A549 (cell line): ENCODE measurements around the gene NKX3-2. TPM values are rescaled to one million over a fixed set of nuclear protein-coding genes. Genes with fewer than 3 reads are reported as not detected.

Source experiments
- ATAC-seq, 2 experiments: fragments of 200-7000 bp in 1 of 2; fragments of >200 bp in 1 of 2; cut with Nextera tagmentation in 1 of 2; cut with Tn5 transposase in 1 of 2; 3 replicates each; pipeline versions ENCODE4 v1.8.0 to v1.9.1; 2018 to 2020; ENCODE audit warnings: mild to moderate bottlenecking in 1 of 2, moderate library complexity in 1 of 2
- CTCF ChIA-PET: fragments of 300-600 bp; sonication (Branson Sonifier 250); formaldehyde crosslinking; extraction: SDS; loops from one replicate; lab custom pipeline; 2021; ENCODE audit warnings: antibody characterized with exemption, inconsistent platforms; lab: Yijun Ruan, JAX
- POLR2A ChIA-PET: fragments of 350-600 bp; formaldehyde crosslinking; extraction: SDS; loops from one replicate; lab custom pipeline; 2021; ENCODE audit warnings: antibody characterized with exemption, inconsistent platforms; lab: Yijun Ruan, JAX
- DNase-seq, 2 experiments: peaks; one replicate each; pipeline versions ENCODE4 v3.0.0 to v3.0.0-alpha.2; 2011 to 2016; ENCODE audit warnings: low read depth in 1 of 2, low spot score in 1 of 2
- FAIRE-seq: peaks from 2 replicates; lab custom pipeline; 2011; peaks lifted over from hg19 to GRCh38; lab: Jason Lieb, UNC
- H3K27ac ChIP-seq, 2 experiments: fragments of >200 bp; sonication (Bioruptor Twin); formaldehyde crosslinking; 3 replicates each; pipeline ENCODE4 v1.5.1; 2016 to 2017
- H3K4me1 ChIP-seq: fragments of >200 bp; sonication (Bioruptor Twin); formaldehyde crosslinking; 3 replicates; pipeline ENCODE4 v1.6.1; 2016
- H3K4me2 ChIP-seq: fragments of >200 bp; sonication (Bioruptor Twin); formaldehyde crosslinking; 3 replicates; pipeline ENCODE4 v1.6.1; 2016
- H3K4me3 ChIP-seq: fragments of >200 bp; sonication (Bioruptor Twin); formaldehyde crosslinking; 3 replicates; pipeline ENCODE4 v1.5.1; 2016
- H3K9me3 ChIP-seq: fragments of >200 bp; sonication (Bioruptor Twin); formaldehyde crosslinking; 3 replicates; pipeline ENCODE4 v1.6.1; 2016
- BHLHE40 ChIP-seq: IDR thresholded peaks from 2 replicates; pipeline ENCODE4 v1.6.1; 2012; ENCODE audit warnings: low read depth, low read length, inconsistent platforms
- CBX2 ChIP-seq: fragments of 200-600 bp; sonication (generic); IDR thresholded peaks from 2 replicates; pipeline ENCODE4 v1.6.1; 2016; ENCODE audit warnings: low read depth, mild to moderate bottlenecking, borderline replicate concordance
- CHD2 ChIP-seq: fragments of 150-350 bp; IDR thresholded peaks from 2 replicates; pipeline ENCODE4 v1.6.1; 2014; ENCODE audit warnings: low read length; ENCODE audit not compliant: partially characterized antibody
- EHMT2 ChIP-seq: fragments of 200-600 bp; sonication (generic); IDR thresholded peaks from 2 replicates; pipeline ENCODE4 v1.6.1; 2016; ENCODE audit warnings: antibody characterized with exemption, low read depth, mild to moderate bottlenecking, moderate library complexity
- EP300 ChIP-seq, 2 experiments: fragments of >200 bp; sonication (Bioruptor Twin); formaldehyde crosslinking; IDR thresholded peaks; 2 replicates in 1 of 2; 3 replicates in 1 of 2; pipeline ENCODE4 v1.6.1; 2016 to 2017
- ESRRA ChIP-seq: fragments of 150-350 bp; IDR thresholded peaks from 2 replicates; pipeline ENCODE4 v1.6.1; 2014; ENCODE audit warnings: mild to moderate bottlenecking, low read length, borderline replicate concordance
- FOSL2 ChIP-seq, 2 experiments: fragments of 450-650 bp in 1 of 2; fragments of >200 bp in 1 of 2; sonication (Bioruptor Twin) in 1 of 2; formaldehyde crosslinking; IDR thresholded peaks; 2 replicates each; pipeline versions ENCODE4 v1.5.0 to v1.6.1; 2016 to 2020; ENCODE audit warnings: mild to moderate bottlenecking in 1 of 2, moderate library complexity in 1 of 2
- FOXS1 ChIP-seq: fragments of 250-450 bp; sonication (Bioruptor Pico); IDR thresholded peaks from 2 replicates; pipeline ENCODE4 v1.5.0; 2020; ENCODE audit warnings: mild to moderate bottlenecking, moderate library complexity
- HDAC2 ChIP-seq: fragments of 200-600 bp; sonication (generic); IDR thresholded peaks from 2 replicates; pipeline ENCODE4 v1.6.1; 2016
- HEYL ChIP-seq: fragments of 250-450 bp; sonication (Bioruptor Pico); IDR thresholded peaks from 2 replicates; pipeline ENCODE4 v1.8.0; 2021; ENCODE audit warnings: mild to moderate bottlenecking, moderate library complexity
- HOXB5 ChIP-seq: fragments of 250-450 bp; sonication (Bioruptor Pico); IDR thresholded peaks from 2 replicates; pipeline ENCODE4 v1.5.0; 2020; ENCODE audit warnings: mild to moderate bottlenecking, moderate library complexity
- JUN ChIP-seq, 2 experiments: fragments of >200 bp; sonication (Bioruptor Twin); formaldehyde crosslinking; IDR thresholded peaks; 2 replicates in 1 of 2; 3 replicates in 1 of 2; pipeline ENCODE4 v1.6.1; 2016 to 2017
- JUNB ChIP-seq: fragments of >200 bp; sonication (Bioruptor Twin); formaldehyde crosslinking; IDR thresholded peaks from 2 replicates; pipeline ENCODE4 v1.6.1; 2016
- MAFK ChIP-seq: fragments of 450-650 bp; IDR thresholded peaks from 2 replicates; pipeline ENCODE4 v1.6.1; 2014; ENCODE audit not compliant: partially characterized antibody
- MAZ ChIP-seq: fragments of 150-350 bp; IDR thresholded peaks from 2 replicates; pipeline ENCODE4 v1.6.1; 2014; ENCODE audit warnings: antibody characterized with exemption, low read depth, low read length, borderline replicate concordance
- MYC ChIP-seq: IDR thresholded peaks from 2 replicates; pipeline ENCODE4 v1.6.1; 2012; ENCODE audit warnings: mild to moderate bottlenecking, inconsistent platforms, low read length, improper control_type of control experiment, borderline replicate concordance
- NPAS2 ChIP-seq: fragments of 250-450 bp; sonication (Bioruptor Pico); IDR thresholded peaks from 2 replicates; pipeline ENCODE4 v1.8.0; 2022; ENCODE audit warnings: mild to moderate bottlenecking, moderate library complexity, borderline replicate concordance
- NR3C1 ChIP-seq: fragments of >200 bp; sonication (Bioruptor Twin); formaldehyde crosslinking; IDR thresholded peaks from 3 replicates; pipeline ENCODE4 v1.6.1; 2017
- RAD21 ChIP-seq, 2 experiments: fragments of >200 bp in 1 of 2; sonication (Bioruptor Twin) in 1 of 2; formaldehyde crosslinking in 1 of 2; IDR thresholded peaks in 1 of 2; conservative IDR thresholded peaks in 1 of 2; 2 replicates in 1 of 2; 3 replicates in 1 of 2; pipeline ENCODE4 v1.6.1; 2012 to 2018; ENCODE audit warnings: inconsistent platforms in 1 of 2
- RFX5 ChIP-seq: fragments of 450-650 bp; IDR thresholded peaks from 2 replicates; pipeline ENCODE4 v1.7.1; 2014; ENCODE audit warnings: antibody characterized with exemption, mild to moderate bottlenecking, moderate library complexity
- RNF2 ChIP-seq: fragments of 200-600 bp; sonication (generic); IDR thresholded peaks from 2 replicates; pipeline ENCODE4 v1.6.1; 2016; ENCODE audit warnings: low read depth, mild to moderate bottlenecking, antibody characterized with exemption, moderate library complexity, borderline replicate concordance
- ZSCAN20 ChIP-seq: fragments of 250-450 bp; sonication (Bioruptor Pico); IDR thresholded peaks from 2 replicates; pipeline ENCODE4 v1.8.0; 2022; ENCODE audit warnings: mild to moderate bottlenecking, moderate library complexity
- WGBS: methylation state at CpG from one replicate; pipeline ENCODE4 v1.1.6; 2017; ENCODE audit errors: missing lambda C conversion rate; 5-methylcytosine and 5-hydroxymethylcytosine counted together
- polyA plus RNA-seq, 4 experiments: library from polyadenylated mRNA; depleted of rRNA in 3 of 4; stranded (reverse); fragments of >200 nt; fragmentation: RNase III in 1 of 4; extraction: RNeasy Plus Mini Kit Qiagen cat#74134 plus additional on column Dnase treatment in 1 of 4; gene quantifications; 2 replicates in 3 of 4; 3 replicates in 1 of 4; pipeline ENCODE4 v1.2.3, GENCODE V29; 2011 to 2017
- TF ChIP-seq, protein P1 (sequence below): fragments of >200 bp; sonication (Bioruptor Twin); formaldehyde crosslinking; IDR thresholded peaks from 3 replicates; pipeline ENCODE4 v1.6.1; 2016
- TF ChIP-seq, protein P2 (sequence below): fragments of 250-450 bp; sonication (Bioruptor Pico); IDR thresholded peaks from 2 replicates; pipeline ENCODE4 v1.5.0; 2021; ENCODE audit warnings: mild to moderate bottlenecking, moderate library complexity, borderline replicate concordance
- TF ChIP-seq, protein P3 (sequence below): fragments of >200 bp; sonication (Bioruptor Twin); formaldehyde crosslinking; IDR thresholded peaks from 2 replicates; pipeline ENCODE4 v1.6.1; 2016
- TF ChIP-seq, protein P4 (sequence below): fragments of 450-650 bp; IDR thresholded peaks from 2 replicates; pipeline ENCODE4 v1.6.1; 2014; ENCODE audit warnings: antibody characterized with exemption

Gene NKX3-2
- polyA plus RNA-seq, 2 of the 4 experiments (the other 2 are of a cell fraction) = 0.06 to 0.44 TPM

DNA sequence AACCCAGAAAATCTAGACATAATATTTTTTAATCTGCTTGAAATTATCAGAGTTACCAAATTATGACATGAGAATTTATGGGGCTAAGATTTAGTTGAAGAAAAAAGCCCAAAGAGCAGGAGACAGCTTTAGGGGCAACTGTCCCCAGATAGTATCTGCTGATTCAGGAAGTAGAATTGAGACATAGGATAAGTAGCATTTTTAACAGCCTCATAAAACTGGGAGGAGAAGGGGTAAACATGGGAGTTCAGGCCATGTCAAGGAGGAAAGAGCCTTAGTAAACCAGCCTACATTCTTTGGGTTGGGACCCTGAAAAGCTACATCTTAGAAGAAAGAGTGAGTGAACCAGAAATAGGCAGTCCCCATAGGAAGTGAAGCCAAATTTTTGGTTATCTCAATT, 50.5 kb downstream of the NKX3-2 start:
- FAIRE-seq (no peak), DNase-seq (no peak), ATAC-seq (no peak)
- no peak overlapping the region for H3K27ac ChIP-seq
- ChIA-PET CTCF (no interaction called here), POLR2A (no interaction called here)
- no peaks in the 10 kb centered on the region for H3K9me3 ChIP-seq
- H3K4me2 ChIP-seq = no peak overlapping the region
- H3K4me1 ChIP-seq = no peaks in the 10 kb centered on the region
- H3K4me3 ChIP-seq = no peak overlapping the region
- TF ChIP-seq JUN (IDR thresholded peaks at IDR 0.05) = no peak
- TF ChIP-seq, protein P1, sequence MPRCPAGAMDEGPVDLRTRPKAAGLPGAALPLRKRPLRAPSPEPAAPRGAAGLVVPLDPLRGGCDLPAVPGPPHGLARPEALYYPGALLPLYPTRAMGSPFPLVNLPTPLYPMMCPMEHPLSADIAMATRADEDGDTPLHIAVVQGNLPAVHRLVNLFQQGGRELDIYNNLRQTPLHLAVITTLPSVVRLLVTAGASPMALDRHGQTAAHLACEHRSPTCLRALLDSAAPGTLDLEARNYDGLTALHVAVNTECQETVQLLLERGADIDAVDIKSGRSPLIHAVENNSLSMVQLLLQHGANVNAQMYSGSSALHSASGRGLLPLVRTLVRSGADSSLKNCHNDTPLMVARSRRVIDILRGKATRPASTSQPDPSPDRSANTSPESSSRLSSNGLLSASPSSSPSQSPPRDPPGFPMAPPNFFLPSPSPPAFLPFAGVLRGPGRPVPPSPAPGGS = no peak
- TF ChIP-seq ZSCAN20 (CRISPR knock-in tag) = no peak
- TF ChIP-seq, protein P2, sequence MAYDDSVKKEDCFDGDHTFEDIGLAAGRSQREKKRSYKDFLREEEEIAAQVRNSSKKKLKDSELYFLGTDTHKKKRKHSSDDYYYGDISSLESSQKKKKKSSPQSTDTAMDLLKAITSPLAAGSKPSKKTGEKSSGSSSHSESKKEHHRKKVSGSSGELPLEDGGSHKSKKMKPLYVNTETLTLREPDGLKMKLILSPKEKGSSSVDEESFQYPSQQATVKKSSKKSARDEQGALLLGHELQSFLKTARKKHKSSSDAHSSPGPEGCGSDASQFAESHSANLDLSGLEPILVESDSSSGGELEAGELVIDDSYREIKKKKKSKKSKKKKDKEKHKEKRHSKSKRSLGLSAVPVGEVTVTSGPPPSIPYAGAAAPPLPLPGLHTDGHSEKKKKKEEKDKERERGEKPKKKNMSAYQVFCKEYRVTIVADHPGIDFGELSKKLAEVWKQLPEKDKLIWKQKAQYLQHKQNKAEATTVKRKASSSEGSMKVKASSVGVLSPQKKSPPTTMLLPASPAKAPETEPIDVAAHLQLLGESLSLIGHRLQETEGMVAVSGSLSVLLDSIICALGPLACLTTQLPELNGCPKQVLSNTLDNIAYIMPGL (CRISPR knock-in tag) = no peak
- TF ChIP-seq CHD2 = no peak
- TF ChIP-seq NPAS2 (CRISPR knock-in tag) = no peak
- no peak for TF ChIP-seq CBX2
- no peak for TF ChIP-seq EP300 (IDR thresholded peaks at IDR 0.05)
- TF ChIP-seq JUNB = no peak

DNA sequence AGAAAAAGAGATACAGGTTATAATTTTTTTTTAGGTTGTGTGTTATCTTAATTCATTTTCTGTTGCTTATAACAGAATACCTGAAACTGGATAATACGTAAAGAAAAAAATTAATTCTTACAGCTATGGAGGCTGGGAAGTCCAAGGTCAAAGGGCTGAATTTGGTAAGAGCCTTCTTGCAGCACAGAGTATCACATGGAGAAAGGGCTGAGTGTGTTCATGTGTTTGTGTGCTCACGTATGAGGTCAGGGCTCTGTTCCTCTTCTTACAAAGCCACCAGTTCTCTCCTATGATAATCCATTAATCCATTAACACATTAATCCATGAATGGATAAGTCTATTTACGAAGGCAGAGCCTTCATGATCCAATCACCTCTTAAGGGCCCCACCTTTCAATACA, 51.6 kb downstream of the NKX3-2 start:
- ATAC-seq (no peak), FAIRE-seq (no peak), DNase-seq (no peak)
- H3K9me3 ChIP-seq = no peaks in the 10 kb centered on the region
- CTCF ChIA-PET = no interaction called here
- H3K4me3 ChIP-seq = no peak overlapping the region
- no peak overlapping the region for H3K27ac ChIP-seq
- WGBS = 53% methylated on average over 3 of the region's 3 CpGs
- POLR2A ChIA-PET = no interaction called here
- TF ChIP-seq HDAC2 (no peak), HOXB5 (no peak), NR3C1 (no peak), HEYL (CRISPR knock-in tag) (no peak), MAFK (no peak), JUNB (no peak), CHD2 (no peak), MYC (no peak), FOXS1 (no peak), MAZ (no peak), ESRRA (no peak), NPAS2 (CRISPR knock-in tag) (no peak), RFX5 (no peak), FOSL2 (IDR thresholded peaks at IDR 0.05) (no peak), FOSL2 (CRISPR knock-in tag; IDR thresholded peaks at IDR 0.05) (no peak), EHMT2 (no peak), RNF2 (no peak), BHLHE40 (no peak), RAD21 (conservative IDR thresholded peaks at IDR 0.05 in 1 of 2, IDR thresholded peaks at IDR 0.05 in 1 of 2) (no peak)
- TF ChIP-seq, protein P3, sequence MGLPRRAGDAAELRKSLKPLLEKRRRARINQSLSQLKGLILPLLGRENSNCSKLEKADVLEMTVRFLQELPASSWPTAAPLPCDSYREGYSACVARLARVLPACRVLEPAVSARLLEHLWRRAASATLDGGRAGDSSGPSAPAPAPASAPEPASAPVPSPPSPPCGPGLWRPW = no peak
- TF ChIP-seq, protein P4, sequence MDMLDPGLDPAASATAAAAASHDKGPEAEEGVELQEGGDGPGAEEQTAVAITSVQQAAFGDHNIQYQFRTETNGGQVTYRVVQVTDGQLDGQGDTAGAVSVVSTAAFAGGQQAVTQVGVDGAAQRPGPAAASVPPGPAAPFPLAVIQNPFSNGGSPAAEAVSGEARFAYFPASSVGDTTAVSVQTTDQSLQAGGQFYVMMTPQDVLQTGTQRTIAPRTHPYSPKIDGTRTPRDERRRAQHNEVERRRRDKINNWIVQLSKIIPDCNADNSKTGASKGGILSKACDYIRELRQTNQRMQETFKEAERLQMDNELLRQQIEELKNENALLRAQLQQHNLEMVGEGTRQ = no peak
- no peak overlapping the region for H3K4me2 ChIP-seq
- H3K4me1 ChIP-seq = no peaks in the 10 kb centered on the region

Other genes with a start within 250 kb of the NKX3-2 start
- gene RAB28, start 60.2 kb downstream of the NKX3-2 start, polyA plus RNA-seq (2011; rRNA removed) = 19.6 and 24.6 TPM in 2 replicates
- 8.6 to 10.6 TPM (median 9.5 TPM) in 3 replicates for gene RAB28, start 60.2 kb downstream of the NKX3-2 start, polyA plus RNA-seq (2017; fragmentation: RNase III; extraction: RNeasy Plus Mini Kit Qiagen cat#74134 plus additional on column Dnase treatment)
- 23.7 and 27.7 TPM in 2 replicates for gene BOD1L1, start 83.2 kb upstream of the NKX3-2 start, polyA plus RNA-seq (2011; rRNA removed)
- gene BOD1L1, start 83.2 kb upstream of the NKX3-2 start, polyA plus RNA-seq (2017; fragmentation: RNase III; extraction: RNeasy Plus Mini Kit Qiagen cat#74134 plus additional on column Dnase treatment) = 16.3 to 16.9 TPM (median 16.4 TPM) in 3 replicates